Measurements from ENCODE around the gene KDM3B. TPM values are rescaled to one million over a fixed set of nuclear protein-coding genes. Genes with fewer than 3 reads are reported as not detected.

The KDM3B gene
- total and polyA plus RNA-seq, 2 experiments from 2014 or later = 25.8 to 86.6 TPM

- TF ChIP-seq ETS1 (IDR thresholded peaks at IDR 0.05) (no peak), CTCF (conservative IDR thresholded peaks at IDR 0.05; ENCODE audit: low read depth in 2 of 2) (no peak), POLR2AphosphoS5 (IDR thresholded peaks at IDR 0.05; ENCODE audit: low read depth) (no peak), STAT1 (IDR thresholded peaks at IDR 0.05; ENCODE audit: unreplicated experiment) (no peak)
These were observed 17.5 kb upstream of the KDM3B start (continued) for GRCh38 chr5:138334867-138335447.

- H3F3A ChIP-seq (replicated peaks; ENCODE audit: low read depth) = no peaks in the 10 kb centered on the region
- TF ChIP-seq ZNF114 (CRISPR knock-in tag; IDR thresholded peaks at IDR 0.05) = 0 out of 2 replicates have a peak, but pooled peaks have one; percentile 41
- peak; percentile 99 for TF ChIP-seq CREB1 (CRISPR knock-in tag; IDR thresholded peaks at IDR 0.05; ENCODE audit: low read depth)
- no peak for TF ChIP-seq CTCF (conservative IDR thresholded peaks at IDR 0.05; ENCODE audit: low read depth in 2 of 2)
- Mint-ChIP-seq H3K36me3 (ENCODE audit: low read depth) (peaks cover 21% of the 10 kb centered on the region), H3K4me1 (peaks cover 22% of the 10 kb centered on the region), H3K27me3 (ENCODE audit: insufficient read depth, low read depth, poor library complexity) (peaks cover 5% of the 10 kb centered on the region), H3K27ac (peak overlapping the region; percentile 100), H3K9me3 (no peaks in the 10 kb centered on the region), H3K4me3 (peak overlapping the region; percentile 97)
- H3K36me3 ChIP-seq (ENCODE audit: insufficient read depth) = peaks cover 5% of the 10 kb centered on the region
- peak overlapping the region; percentile 98 for H2AFZ ChIP-seq
- peaks cover 12% of the 10 kb centered on the region; the same call in 1 of the 2 replicates for H3K4me1 ChIP-seq (ENCODE audit: insufficient read depth)
- H3K27me3 ChIP-seq (ENCODE audit: insufficient read depth) = no peaks in the 10 kb centered on the region
- peak overlapping the region; percentile 85 for H3K4me3 ChIP-seq
- H3K27ac ChIP-seq (ENCODE audit: low read depth) = peak overlapping the region; percentile 100
- H3K9me2 ChIP-seq (ENCODE audit: insufficient read depth) = no peaks in the 10 kb centered on the region
- DNase-seq (ENCODE audit: low spot score) (peak; percentile 90), ATAC-seq (peak; percentile 18)
- peak overlapping the region; percentile 99 for H3K4me2 ChIP-seq
- H3K79me2 ChIP-seq (replicated peaks; ENCODE audit: insufficient read depth) = peaks cover 39% of the 10 kb centered on the region
- 0 out of 2 replicates have a peak, but pooled peaks cover 6% of the 10 kb centered on the region for H4K20me1 ChIP-seq (replicated peaks; ENCODE audit: insufficient read depth)
These were observed 15.4 kb upstream of the KDM3B start for GRCh38 chr5:138336952-138337684.

All from GM23338 (cell line).